Parathyroid adenoma (tissue), 2 donors: ENCODE measurements around the gene DBH.

Source experiments
- H2AFZ ChIP-seq: fragments of 300-600 bp; sonication (generic); one replicate; pipeline ENCODE4 v1.7.0; 2017; ENCODE audit warnings: antibody characterized with exemption, mild to moderate bottlenecking
- H3K27ac ChIP-seq: fragments of 300-600 bp; sonication (generic); one replicate; pipeline ENCODE4 v1.7.0; 2017
- H3K27me3 ChIP-seq: fragments of 300-600 bp; sonication (generic); one replicate; pipeline ENCODE4 v1.7.0; 2017; ENCODE audit warnings: low read length; ENCODE audit not compliant: control insufficient read depth, insufficient read depth
- H3K36me3 ChIP-seq: fragments of 300-600 bp; sonication (generic); one replicate; pipeline ENCODE4 v1.7.0; 2017; ENCODE audit warnings: low read length; ENCODE audit not compliant: control insufficient read depth, insufficient read depth
- H3K4me1 ChIP-seq: fragments of 300-600 bp; sonication (generic); one replicate; pipeline ENCODE4 v1.7.0; 2017; ENCODE audit warnings: control low read depth
- H3K4me2 ChIP-seq: fragments of 300-600 bp; sonication (generic); one replicate; pipeline ENCODE4 v1.7.0; 2017; ENCODE audit warnings: low read length
- H3K4me3 ChIP-seq: fragments of 300-600 bp; sonication (generic); one replicate; pipeline ENCODE4 v1.7.0; 2017; ENCODE audit warnings: low read depth, low read length
- H3K79me2 ChIP-seq: fragments of 300-600 bp; sonication (generic); one replicate; pipeline ENCODE4 v1.7.0; 2017; ENCODE audit warnings: control low read depth
- H3K9ac ChIP-seq: fragments of 300-600 bp; sonication (generic); one replicate; pipeline ENCODE4 v1.7.0; 2017; ENCODE audit warnings: mild to moderate bottlenecking
- H3K9me3 ChIP-seq: fragments of 300-600 bp; sonication (generic); one replicate; pipeline ENCODE4 v1.7.0; 2017; ENCODE audit warnings: low read length; ENCODE audit not compliant: control insufficient read depth
- CTCF ChIP-seq: fragments of 300-600 bp; sonication (generic); IDR thresholded peaks from one replicate; pipeline ENCODE4 v1.7.0; 2017; ENCODE audit warnings: antibody characterized with exemption, mild to moderate bottlenecking
- donor health status: primary hyperparathyroidism.

Gene DBH

DNA sequence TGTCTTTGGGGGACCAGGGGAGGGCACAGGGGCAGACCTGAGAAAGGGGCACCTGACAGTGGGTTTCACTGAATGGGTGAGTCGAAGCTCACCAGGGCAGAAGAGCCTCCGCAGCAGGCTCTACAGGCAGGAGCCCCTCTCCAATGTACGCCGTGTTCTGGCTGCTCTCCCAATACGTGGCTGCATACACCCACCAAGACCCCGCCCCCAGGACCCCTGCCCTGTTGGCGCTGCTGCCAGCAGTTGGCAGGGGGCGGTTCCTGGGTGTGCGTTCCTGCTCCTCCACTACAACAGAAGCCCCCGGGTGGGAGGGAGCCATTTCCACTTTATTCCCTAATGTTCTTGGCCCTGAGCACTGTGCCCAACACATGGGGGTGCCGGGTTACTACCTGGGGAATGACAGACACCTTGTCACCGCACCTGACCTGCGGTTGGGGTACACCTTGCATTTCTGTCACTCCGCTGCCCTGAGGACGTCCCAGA lies 71.6 kb downstream of the DBH start:
- Histone ChIP-seq H3K79me2 (no peaks in the 10 kb centered on the region), H2AFZ (no peak overlapping the region), H3K9me3 (no peaks in the 10 kb centered on the region), H3K4me3 (no peak overlapping the region), H3K27ac (no peak overlapping the region), H3K36me3 (no peaks in the 10 kb centered on the region), H3K9ac (no peak overlapping the region), H3K4me1 (no peaks in the 10 kb centered on the region), H3K27me3 (no peaks in the 10 kb centered on the region), H3K4me2 (no peak overlapping the region)
- TF ChIP-seq CTCF = no peak

GRCh38 chr9:133708246-133709014 lies 72.3 kb downstream of the DBH start:
- H3K27me3 ChIP-seq = no peaks in the 10 kb centered on the region
- no peak overlapping the region for H3K27ac ChIP-seq
- H3K9me3 ChIP-seq = no peaks in the 10 kb centered on the region
- no peak overlapping the region for H3K4me2 ChIP-seq
- no peak overlapping the region for H3K4me3 ChIP-seq
- no peaks in the 10 kb centered on the region for H3K4me1 ChIP-seq
- H3K36me3 ChIP-seq = no peaks in the 10 kb centered on the region
- H2AFZ ChIP-seq = no peak overlapping the region
- TF ChIP-seq CTCF = no peak
- no peak overlapping the region for H3K9ac ChIP-seq
- H3K79me2 ChIP-seq = no peaks in the 10 kb centered on the region
